Transverse colon (tissue), 4 donors: ENCODE measurements around the gene HAPLN1. TPM values are rescaled to one million over a fixed set of nuclear protein-coding genes. Genes with fewer than 3 reads are reported as not detected.

Experiments used
- DNase-seq: peaks from one replicate; pipeline ENCODE4 v3.0.0-alpha.2; 2019
- H3K27ac ChIP-seq, 4 donors: fragments of 200-600 bp; sonication (generic); 2 replicates each; pipeline ENCODE4 v1.5.1; 2016 to 2018; ENCODE audit warnings: inconsistent platforms in 4 of 4
- H3K27me3 ChIP-seq: fragments of 200-600 bp; sonication (generic); 2 replicates; pipeline ENCODE4 v1.5.1; 2017; ENCODE audit warnings: inconsistent platforms
- H3K36me3 ChIP-seq, 4 donors: fragments of 200-600 bp; sonication (generic); 2 replicates each; pipeline ENCODE4 v1.5.1; 2017 to 2019; ENCODE audit warnings: inconsistent platforms in 4 of 4
- H3K4me1 ChIP-seq, 4 donors: fragments of 200-600 bp; sonication (generic); 2 replicates each; pipeline ENCODE4 v1.5.1; 2017 to 2020; ENCODE audit warnings: inconsistent platforms in 4 of 4
- H3K4me3 ChIP-seq, 4 donors: fragments of 200-600 bp; sonication (generic); 1 replicate in 1 of 4; 2 replicates in 3 of 4; pipeline versions ENCODE4 v1.5.1 to v1.6.1; 2017 to 2019; ENCODE audit warnings: inconsistent platforms in 4 of 4
- H3K9me3 ChIP-seq, 2 donors: fragments of 200-600 bp; sonication (generic); 2 replicates each; pipeline ENCODE4 v1.5.1; 2017 to 2019; ENCODE audit warnings: inconsistent platforms in 2 of 2
- CTCF ChIP-seq, 5 experiments: fragments of 200-600 bp in 3 of 5; fragments of 450-650 bp in 2 of 5; sonication (generic) in 3 of 5; IDR thresholded peaks; 1 replicate in 2 of 5; 2 replicates in 3 of 5; pipeline ENCODE4 v1.5.1; 2016 to 2017; ENCODE audit warnings: antibody characterized with exemption in 5 of 5, inconsistent platforms in 3 of 5, mild to moderate bottlenecking in 2 of 5, moderate library complexity in 1 of 5
- EP300 ChIP-seq: sonication (generic); formaldehyde crosslinking; IDR thresholded peaks from one replicate; pipeline ENCODE4 v1.6.1; 2017; ENCODE audit warnings: antibody characterized with exemption, low read depth
- POLR2A ChIP-seq: fragments of 450-650 bp; IDR thresholded peaks from one replicate; pipeline ENCODE4 v1.6.1; 2016; ENCODE audit warnings: antibody characterized with exemption, mild to moderate bottlenecking, moderate library complexity
- POLR2AphosphoS5 ChIP-seq, 3 donors: sonication (generic); formaldehyde crosslinking; IDR thresholded peaks; one replicate each; pipeline ENCODE4 v1.6.1; 2016; ENCODE audit warnings: antibody characterized with exemption in 3 of 3
- WGBS, 2 donors: methylation state at CpG; one replicate each; pipeline ENCODE4 v1.1.5; 2018; ENCODE audit warnings: low coverage in 1 of 2; 5-methylcytosine and 5-hydroxymethylcytosine counted together
- in situ Hi-C, 4 donors: fragments of 200-750 bp; cut with MboI; loops; one replicate each; pipeline versions ENCODE4 v1.15.0 to v1.15.1; 2017; ENCODE audit warnings: low sequenced_read_pairs in 3 of 4, low pct_ligation_motif_present in 1 of 4, low pct_unique_long_range_greater_than_20kb in 1 of 4
- intact Hi-C: fragments of 100-400 bp; cut with DNase I; formaldehyde crosslinking; loops from one replicate; pipeline ENCODE4 v1.15.1; 2023; ENCODE audit warnings: low total_unique reads
- total RNA-seq, 4 donors: library from RNA; depleted of rRNA; stranded (reverse); fragments of >200 nt; gene quantifications; one replicate each; pipeline ENCODE4 v1.1.0, GENCODE V29; 2016

Gene HAPLN1
- total RNA-seq, 4 donors from 2014 or later = 0.48 to 3.1 TPM; not detected in 2

DNA sequence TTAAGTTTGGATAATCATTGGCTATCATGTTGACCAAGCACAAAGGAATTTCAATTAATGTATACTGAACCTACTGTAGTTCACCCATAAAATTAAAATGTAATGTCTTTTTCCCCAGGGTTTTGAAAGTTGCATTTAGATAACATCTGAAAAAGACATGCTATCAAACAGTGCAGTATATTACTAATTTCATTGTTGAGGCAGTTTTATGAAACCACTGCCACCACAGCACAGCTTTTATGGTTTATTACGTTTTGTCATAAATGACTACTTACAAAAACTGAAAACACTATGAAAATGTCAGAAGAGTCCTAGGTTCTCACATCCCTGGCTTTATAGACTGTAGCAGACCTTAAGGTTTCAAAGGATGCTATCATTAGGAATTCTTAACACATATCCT lies 32.0 kb upstream of the HAPLN1 start:
- no peak overlapping the region for H3K27ac ChIP-seq
- DNase-seq = no peak
- no peaks in the 10 kb centered on the region for H3K27me3 ChIP-seq
- intact Hi-C loops = loop anchor here (5.0 kb wide), 1 partner anchor 1710 kb away; no protein-coding TSS in a partner anchor
- no peaks in the 10 kb centered on the region for H3K36me3 ChIP-seq
- no peak overlapping the region for H3K4me3 ChIP-seq
- H3K9me3 ChIP-seq = peaks cover 0 to 7% of the 10 kb centered on the region in 2 donors
- peaks cover 0 to 3% (median 0%) of the 10 kb centered on the region in 4 donors for H3K4me1 ChIP-seq
- in situ Hi-C loops = no loop called here
- WGBS, 2 donors = 56 to 64% methylated on average over 1 of the region's 1 CpG
- TF ChIP-seq EP300 = no peak
- no peak for TF ChIP-seq POLR2A
- no peak for TF ChIP-seq POLR2AphosphoS5 (IDR thresholded peaks at IDR 0.05)
- TF ChIP-seq CTCF (IDR thresholded peaks at IDR 0.05) = no peak

DNA sequence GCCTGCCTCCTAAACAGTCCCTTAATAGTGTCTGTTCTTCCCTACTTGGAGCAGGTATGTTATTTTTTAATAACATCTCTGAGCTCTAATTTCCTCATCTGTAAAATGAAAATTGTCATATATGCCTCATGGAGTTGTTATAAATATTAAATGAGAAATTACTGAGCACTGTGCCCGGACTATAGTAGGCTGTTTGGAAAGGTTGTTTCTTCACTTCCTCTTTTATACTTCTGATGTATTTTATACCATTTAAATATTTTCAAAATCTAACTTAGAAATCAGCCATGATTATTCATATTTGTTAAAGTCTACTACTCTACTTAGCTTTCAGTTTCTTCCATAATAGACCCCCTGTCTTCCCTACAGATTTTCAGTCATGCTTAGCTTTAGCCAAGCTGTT lies 30.5 kb upstream of the HAPLN1 start:
- DNase-seq = no peak
- H3K4me3 ChIP-seq = no peak overlapping the region
- H3K4me1 ChIP-seq = peaks cover 0 to 3% (median 0%) of the 10 kb centered on the region in 4 donors
- no peaks in the 10 kb centered on the region for H3K27me3 ChIP-seq
- H3K9me3 ChIP-seq = peaks cover 0 to 7% of the 10 kb centered on the region in 2 donors
- WGBS, 2 donors = 17 to 33% methylated on average over 1 of the region's 1 CpG
- no peak overlapping the region for H3K27ac ChIP-seq
- TF ChIP-seq POLR2AphosphoS5 (IDR thresholded peaks at IDR 0.05) (no peak), CTCF (IDR thresholded peaks at IDR 0.05) (no peak), POLR2A (no peak), EP300 (no peak)
- in situ Hi-C loops = no loop called here
- intact Hi-C loops = loop anchor here (5.0 kb wide), 1 partner anchor 1709 kb away; no protein-coding TSS in a partner anchor
- no peaks in the 10 kb centered on the region for H3K36me3 ChIP-seq

DNA sequence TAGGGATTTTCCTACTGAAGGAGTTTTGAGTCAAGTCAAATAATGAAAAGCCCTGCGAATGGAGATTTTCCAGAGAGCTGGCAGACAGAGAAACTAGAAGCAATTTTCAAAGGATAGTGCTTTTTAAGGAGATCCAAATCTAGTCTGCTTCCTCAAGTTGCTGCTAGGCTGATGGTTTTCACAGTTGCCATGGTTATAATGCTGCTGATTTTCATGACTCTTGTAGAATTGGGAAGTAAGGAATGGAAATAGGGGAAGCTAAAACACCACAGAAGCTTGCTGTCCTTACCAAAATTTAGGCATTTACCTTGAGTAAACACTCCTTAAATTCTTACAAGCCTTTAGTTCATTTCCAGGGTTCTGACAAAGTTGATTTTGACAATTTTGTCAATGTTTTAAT lies 30.1 kb upstream of the HAPLN1 start:
- H3K4me1 ChIP-seq = peaks cover 0 to 3% (median 0%) of the 10 kb centered on the region in 4 donors
- intact Hi-C loops (loop anchor here (5.0 kb wide), 1 partner anchor 1708 kb away; no protein-coding TSS in a partner anchor), in situ Hi-C loops (no loop called here)
- DNase-seq = no peak
- peaks cover 0 to 7% of the 10 kb centered on the region in 2 donors for H3K9me3 ChIP-seq
- no peaks in the 10 kb centered on the region for H3K27me3 ChIP-seq
- 50 to 79% methylated on average over 1 of the region's 1 CpG for WGBS, 2 donors
- no peak for TF ChIP-seq CTCF (IDR thresholded peaks at IDR 0.05)
- no peak for TF ChIP-seq POLR2AphosphoS5 (IDR thresholded peaks at IDR 0.05)
- no peak for TF ChIP-seq POLR2A
- no peak for TF ChIP-seq EP300
- H3K27ac ChIP-seq = no peak overlapping the region
- H3K4me3 ChIP-seq = no peak overlapping the region
- no peaks in the 10 kb centered on the region for H3K36me3 ChIP-seq

DNA sequence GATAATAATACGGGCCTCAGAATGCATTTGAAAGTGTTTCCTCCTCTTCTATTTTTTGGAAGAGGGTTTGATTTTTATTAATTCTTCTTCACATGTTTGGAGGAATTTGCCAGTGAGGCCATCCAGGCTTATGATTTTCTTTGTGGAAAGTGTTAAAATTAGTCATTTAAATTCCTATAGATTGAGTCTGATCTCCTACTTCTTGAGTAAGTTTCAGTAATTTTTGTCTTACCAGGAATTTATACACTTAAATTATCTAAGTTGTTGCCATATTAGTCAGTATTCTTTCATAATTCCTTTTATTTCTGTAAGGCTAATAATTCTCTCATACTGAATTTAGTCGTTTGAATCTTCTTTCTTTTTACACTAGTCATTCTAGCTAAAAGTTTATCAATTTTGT lies 25.2 kb upstream of the HAPLN1 start:
- in situ Hi-C loops (no loop called here), intact Hi-C loops (no loop called here)
- Histone ChIP-seq H3K4me1 (peaks cover 0 to 6% (median 3%) of the 10 kb centered on the region in 4 donors), H3K27ac (no peak overlapping the region), H3K27me3 (no peaks in the 10 kb centered on the region), H3K36me3 (no peaks in the 10 kb centered on the region), H3K9me3 (peaks cover 0 to 7% of the 10 kb centered on the region in 2 donors), H3K4me3 (no peak overlapping the region)
- no peak for DNase-seq
- WGBS, 2 donors = 82 to 89% methylated on average over 2 of the region's 2 CpGs
- TF ChIP-seq CTCF (IDR thresholded peaks at IDR 0.05) (no peak), POLR2AphosphoS5 (IDR thresholded peaks at IDR 0.05) (no peak), EP300 (no peak), POLR2A (no peak)
